Liver (tissue), 9 donors: ENCODE measurements around the gene GPR26. TPM values are rescaled to one million over a fixed set of nuclear protein-coding genes. Genes with fewer than 3 reads are reported as not detected.

ENCODE experiments used
- DNase-seq: peaks from one replicate; pipeline ENCODE4 v3.0.0-alpha.2; 2017; ENCODE audit warnings: low spot score
- H3K27ac ChIP-seq, 2 donors: one replicate each; pipeline ENCODE4 v1.7.0; 2013; ENCODE audit warnings: inconsistent platforms in 2 of 2, low read length in 2 of 2, control low read depth in 1 of 2, low read depth in 1 of 2, mild to moderate bottlenecking in 1 of 2
- H3K27me3 ChIP-seq, 4 donors: one replicate each; pipeline versions ENCODE4 v1.6.1 to v1.7.0; 2013; ENCODE audit warnings: low read length in 3 of 4, inconsistent platforms in 1 of 4, mild to moderate bottlenecking in 1 of 4, moderate library complexity in 1 of 4; ENCODE audit not compliant: control insufficient read depth in 4 of 4, insufficient read depth in 4 of 4
- H3K36me3 ChIP-seq, 4 donors: one replicate each; pipeline versions ENCODE4 v1.6.1 to v1.7.0; 2013; ENCODE audit warnings: low read length in 3 of 4, mild to moderate bottlenecking in 3 of 4, low read depth in 1 of 4, moderate library complexity in 1 of 4; ENCODE audit not compliant: control insufficient read depth in 4 of 4, insufficient read depth in 3 of 4
- H3K4me1 ChIP-seq, 4 donors: one replicate each; pipeline versions ENCODE4 v1.6.1 to v1.7.0; 2013; ENCODE audit warnings: low read length in 3 of 4, mild to moderate bottlenecking in 3 of 4, moderate library complexity in 1 of 4; ENCODE audit not compliant: control insufficient read depth in 4 of 4, insufficient read depth in 4 of 4
- H3K4me3 ChIP-seq, 3 donors: one replicate each; pipeline versions ENCODE4 v1.6.1 to v1.7.0; 2013; ENCODE audit warnings: low read length in 3 of 3, control low read depth in 1 of 3, low read depth in 1 of 3, mild to moderate bottlenecking in 1 of 3
- H3K9ac ChIP-seq, 2 donors: one replicate each; pipeline ENCODE4 v1.7.0; 2013; ENCODE audit warnings: low read length in 2 of 2, mild to moderate bottlenecking in 2 of 2, moderate library complexity in 2 of 2, control low read depth in 1 of 2, low read depth in 1 of 2
- H3K9me3 ChIP-seq, 4 donors: one replicate each; pipeline versions ENCODE4 v1.6.1 to v1.7.0; 2013; ENCODE audit warnings: low read length in 3 of 4; ENCODE audit not compliant: control insufficient read depth in 4 of 4
- ATF3 ChIP-seq: IDR thresholded peaks from 2 replicates; pipeline ENCODE4 v1.6.1; 2016; ENCODE audit warnings: antibody characterized with exemption
- CTCF ChIP-seq: fragments of 150-350 bp; IDR thresholded peaks from 2 replicates; pipeline ENCODE4 v1.5.1; 2017; ENCODE audit warnings: improper control_type of control experiment, low read depth, low read length; ENCODE audit not compliant: missing input control
- EGR1 ChIP-seq, 2 donors: IDR thresholded peaks; 2 replicates each; pipeline ENCODE4 v1.6.1; 2016 to 2018; ENCODE audit warnings: antibody characterized with exemption in 2 of 2, low read depth in 2 of 2
- FOXA1 ChIP-seq: IDR thresholded peaks from 2 replicates; pipeline ENCODE4 v1.6.1; 2016; ENCODE audit warnings: antibody characterized with exemption
- FOXA2 ChIP-seq: IDR thresholded peaks from 2 replicates; pipeline ENCODE4 v1.6.1; 2016; ENCODE audit warnings: antibody characterized with exemption
- GABPA ChIP-seq, 2 donors: IDR thresholded peaks in 1 of 2; conservative IDR thresholded peaks in 1 of 2; 2 replicates each; pipeline ENCODE4 v1.6.1; 2016; ENCODE audit warnings: antibody characterized with exemption in 2 of 2, mild to moderate bottlenecking in 1 of 2, moderate library complexity in 1 of 2
- HNF4A ChIP-seq, 2 donors: conservative IDR thresholded peaks; 2 replicates each; pipeline ENCODE4 v1.6.1; 2016; ENCODE audit warnings: antibody characterized with exemption in 2 of 2, mild to moderate bottlenecking in 2 of 2
- HNF4G ChIP-seq: IDR thresholded peaks from 2 replicates; pipeline ENCODE4 v1.6.1; 2016; ENCODE audit warnings: antibody characterized with exemption
- JUND ChIP-seq, 2 donors: IDR thresholded peaks; 2 replicates each; pipeline ENCODE4 v1.6.1; 2016; ENCODE audit warnings: antibody characterized with exemption in 2 of 2
- MAX ChIP-seq: IDR thresholded peaks from 2 replicates; pipeline ENCODE4 v1.6.1; 2016; ENCODE audit warnings: antibody characterized with exemption
- RAD21 ChIP-seq, 2 donors: IDR thresholded peaks; 2 replicates each; pipeline ENCODE4 v1.6.1; 2016; ENCODE audit warnings: antibody characterized with exemption in 2 of 2, mild to moderate bottlenecking in 2 of 2
- REST ChIP-seq: IDR thresholded peaks from 2 replicates; pipeline ENCODE4 v1.6.1; 2016; ENCODE audit warnings: antibody characterized with exemption, mild to moderate bottlenecking
- RXRA ChIP-seq, 2 donors: IDR thresholded peaks; 2 replicates each; pipeline ENCODE4 v1.6.1; 2017 to 2018; ENCODE audit warnings: antibody characterized with exemption in 2 of 2, mild to moderate bottlenecking in 1 of 2
- SP1 ChIP-seq: IDR thresholded peaks from 2 replicates; pipeline ENCODE4 v1.6.1; 2018; ENCODE audit warnings: antibody characterized with exemption, mild to moderate bottlenecking
- TAF1 ChIP-seq: conservative IDR thresholded peaks from 2 replicates; pipeline ENCODE4 v1.6.1; 2016; ENCODE audit warnings: antibody characterized with exemption, mild to moderate bottlenecking
- YY1 ChIP-seq: IDR thresholded peaks from 2 replicates; pipeline ENCODE4 v1.6.1; 2016; ENCODE audit warnings: antibody characterized with exemption, mild to moderate bottlenecking
- ZBTB33 ChIP-seq: IDR thresholded peaks from 2 replicates; pipeline ENCODE4 v1.6.1; 2016; ENCODE audit warnings: antibody characterized with exemption
- WGBS: extraction: QIAGEN DNeasy Blood & Tissue Kit; methylation state at CpG from one replicate; pipeline ENCODE4 v1.1.7; 2013; 5-methylcytosine and 5-hydroxymethylcytosine counted together
- polyA plus RNA-seq, 2 donors: library from polyadenylated mRNA; stranded (reverse) in 1 of 2; unstranded in 1 of 2; fragments of 200-250 nt in 1 of 2; fragments of >200 nt in 1 of 2; fragmentation: Nextera tagmentation in 1 of 2; extraction: Ambion mirVana in 1 of 2; gene quantifications; one replicate each; pipeline versions ENCODE4 v1.2.1 to v1.2.3, GENCODE V29; 2013 to 2015
- total RNA-seq, 2 donors: library from RNA; depleted of rRNA; stranded (reverse); fragments of >200 nt; gene quantifications; one replicate each; pipeline ENCODE4 v1.2.3, GENCODE V29; 2014
- donor health status: healthy.
- donor health status: healthy.
- donor health status: healthy.
- donor health status: healthy.
- donor health status: healthy.

The GPR26 gene
- total and polyA plus RNA-seq, 4 donors: not detected

GRCh38 chr10:123643315-123643714 is 22.8 kb upstream of the GPR26 start:
- Histone ChIP-seq H3K36me3 (no peaks in the 10 kb centered on the region), H3K27me3 (peaks cover 0 to 14% (median 1%) of the 10 kb centered on the region in 4 donors), H3K27ac (no peak overlapping the region), H3K4me1 (no peaks in the 10 kb centered on the region), H3K9me3 (no peaks in the 10 kb centered on the region), H3K4me3 (no peak overlapping the region), H3K9ac (no peak overlapping the region)
- 66% methylated on average over 10 of the region's 10 CpGs for WGBS
- DNase-seq: no peak
- TF ChIP-seq MAX: no peak
- TF ChIP-seq EGR1 (IDR thresholded peaks at IDR 0.05; ENCODE audit: low read depth in 2 of 2): no peak
- no peak for TF ChIP-seq SP1
- no peak for TF ChIP-seq HNF4G
- no peak for TF ChIP-seq REST
- no peak for TF ChIP-seq ZBTB33
- no peak for TF ChIP-seq JUND (IDR thresholded peaks at IDR 0.05)
- TF ChIP-seq YY1: no peak
- TF ChIP-seq ATF3: no peak
- no peak for TF ChIP-seq GABPA (IDR thresholded peaks at IDR 0.05 in 1 of 2, conservative IDR thresholded peaks at IDR 0.05 in 1 of 2)
- TF ChIP-seq FOXA2: no peak
- no peak for TF ChIP-seq RAD21 (IDR thresholded peaks at IDR 0.05)
- TF ChIP-seq FOXA1: no peak
- TF ChIP-seq CTCF: no peak
- TF ChIP-seq HNF4A (conservative IDR thresholded peaks at IDR 0.05): no peak
- no peak for TF ChIP-seq RXRA (IDR thresholded peaks at IDR 0.05)

GRCh38 chr10:123645016-123645415 is 21.1 kb upstream of the GPR26 start:
- Histone ChIP-seq H3K9me3 (no peaks in the 10 kb centered on the region), H3K36me3 (no peaks in the 10 kb centered on the region), H3K4me1 (no peaks in the 10 kb centered on the region), H3K4me3 (no peak overlapping the region), H3K27me3 (peaks cover 0 to 10% (median 1%) of the 10 kb centered on the region in 4 donors), H3K27ac (no peak overlapping the region), H3K9ac (no peak overlapping the region)
- WGBS: 58% methylated on average over 6 of the region's 6 CpGs
- DNase-seq: no peak
- TF ChIP-seq TAF1 (no peak), YY1 (no peak), SP1 (no peak), HNF4A (conservative IDR thresholded peaks at IDR 0.05) (no peak), JUND (IDR thresholded peaks at IDR 0.05) (no peak), ZBTB33 (no peak)
